Body of pancreas (tissue), 4 donors: ENCODE data around the gene AMPD3.

Experiments
- POLR2A ChIP-seq, 3 donors: fragments of 450-650 bp; IDR thresholded peaks; one replicate each; pipeline ENCODE4 v1.6.1; 2016; ENCODE audit warnings: antibody characterized with exemption in 3 of 3, mild to moderate bottlenecking in 2 of 3
- TF ChIP-seq, protein P1 (sequence below), 7 experiments: fragments of 450-650 bp in 4 of 7; fragments of 200-600 bp in 3 of 7; sonication (generic) in 3 of 7; IDR thresholded peaks; one replicate each; pipeline ENCODE4 v1.5.1; 2016 to 2019; ENCODE audit warnings: antibody characterized with exemption in 7 of 7

DNA sequence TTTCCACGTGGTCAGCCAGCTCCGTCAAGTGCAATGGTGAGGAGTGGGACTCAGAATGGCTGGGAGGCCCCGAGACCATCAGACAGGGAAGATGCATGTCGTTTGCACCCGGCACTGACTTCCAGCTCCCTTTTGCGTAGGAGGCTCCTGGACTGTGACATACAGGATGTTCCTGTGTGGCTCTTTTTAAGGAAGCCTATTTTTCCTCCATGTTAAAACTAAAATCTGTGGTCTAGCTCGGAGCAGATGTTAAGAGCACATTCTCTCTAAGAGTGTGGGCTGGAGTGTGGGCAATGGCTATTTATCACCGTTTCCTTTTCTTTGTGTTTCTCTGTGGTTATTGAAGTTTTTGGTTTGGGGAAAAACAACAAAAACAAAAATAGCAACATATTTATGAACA lies 40.9 kb upstream of the AMPD3 start:
- no peak for TF ChIP-seq POLR2A (IDR thresholded peaks at IDR 0.05)
- TF ChIP-seq, protein P1, sequence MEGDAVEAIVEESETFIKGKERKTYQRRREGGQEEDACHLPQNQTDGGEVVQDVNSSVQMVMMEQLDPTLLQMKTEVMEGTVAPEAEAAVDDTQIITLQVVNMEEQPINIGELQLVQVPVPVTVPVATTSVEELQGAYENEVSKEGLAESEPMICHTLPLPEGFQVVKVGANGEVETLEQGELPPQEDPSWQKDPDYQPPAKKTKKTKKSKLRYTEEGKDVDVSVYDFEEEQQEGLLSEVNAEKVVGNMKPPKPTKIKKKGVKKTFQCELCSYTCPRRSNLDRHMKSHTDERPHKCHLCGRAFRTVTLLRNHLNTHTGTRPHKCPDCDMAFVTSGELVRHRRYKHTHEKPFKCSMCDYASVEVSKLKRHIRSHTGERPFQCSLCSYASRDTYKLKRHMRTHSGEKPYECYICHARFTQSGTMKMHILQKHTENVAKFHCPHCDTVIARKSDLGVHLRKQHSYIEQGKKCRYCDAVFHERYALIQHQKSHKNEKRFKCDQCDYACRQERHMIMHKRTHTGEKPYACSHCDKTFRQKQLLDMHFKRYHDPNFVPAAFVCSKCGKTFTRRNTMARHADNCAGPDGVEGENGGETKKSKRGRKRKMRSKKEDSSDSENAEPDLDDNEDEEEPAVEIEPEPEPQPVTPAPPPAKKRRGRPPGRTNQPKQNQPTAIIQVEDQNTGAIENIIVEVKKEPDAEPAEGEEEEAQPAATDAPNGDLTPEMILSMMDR (IDR thresholded peaks at IDR 0.05), result no peak
